HepG2 (cell line): ENCODE data around the gene TROAP. TPM values are rescaled to one million over a fixed set of nuclear protein-coding genes. Genes with fewer than 3 reads are reported as not detected.

Experiments used
- CHCHD3 ChIP-seq: sonication (generic); formaldehyde crosslinking; IDR thresholded peaks from 2 replicates; pipeline ENCODE4 v1.8.0; 2022; ENCODE audit warnings: mild to moderate bottlenecking, missing genetic modification reagents, moderate library complexity
- DPF2 ChIP-seq: sonication (generic); formaldehyde crosslinking; IDR thresholded peaks from 2 replicates; pipeline ENCODE4 v1.4.0; 2020; ENCODE audit warnings: mild to moderate bottlenecking, low read depth, missing genetic modification reagents, borderline replicate concordance
- HIC2 ChIP-seq: sonication (generic); formaldehyde crosslinking; IDR thresholded peaks from 2 replicates; pipeline ENCODE4 v1.9.0; 2022; ENCODE audit warnings: low read depth, missing genetic modification reagents
- NAIF1 ChIP-seq: sonication (generic); formaldehyde crosslinking; IDR thresholded peaks from 2 replicates; pipeline ENCODE4 v1.5.0; 2020; ENCODE audit warnings: mild to moderate bottlenecking, missing genetic modification reagents, borderline replicate concordance
- NFIC ChIP-seq: IDR thresholded peaks from 2 replicates; pipeline ENCODE4 v1.6.1; 2012; ENCODE audit warnings: mild to moderate bottlenecking, low read length, inconsistent platforms
- PAF1 ChIP-seq: IDR thresholded peaks from 2 replicates; pipeline ENCODE4 v1.6.1; 2016; ENCODE audit warnings: missing genetic modification reagents, missing compliant biosample characterization
- TP53 ChIP-seq: sonication (generic); formaldehyde crosslinking; conservative IDR thresholded peaks from 2 replicates; pipeline ENCODE4 v1.4.0; 2020; ENCODE audit warnings: missing genetic modification reagents
- ZBTB1 ChIP-seq: sonication (generic); formaldehyde crosslinking; IDR thresholded peaks from 2 replicates; pipeline ENCODE4 v1.4.0; 2020; ENCODE audit warnings: missing genetic modification reagents, borderline replicate concordance
- ZC3H4 ChIP-seq: sonication (generic); formaldehyde crosslinking; IDR thresholded peaks from 2 replicates; pipeline ENCODE4 v1.4.0; 2020; ENCODE audit warnings: missing genetic modification reagents, borderline replicate concordance
- ZFP1 ChIP-seq: IDR thresholded peaks from 2 replicates; pipeline ENCODE4 v1.6.1; 2016
- ZFP82 ChIP-seq: sonication (generic); formaldehyde crosslinking; IDR thresholded peaks from 2 replicates; pipeline ENCODE4 v1.5.1; 2020; ENCODE audit warnings: mild to moderate bottlenecking, missing genetic modification reagents, borderline replicate concordance
- ZFYVE20 ChIP-seq: sonication (generic); formaldehyde crosslinking; IDR thresholded peaks from 2 replicates; pipeline ENCODE4 v1.8.0; 2023; ENCODE audit warnings: low read depth, mild to moderate bottlenecking, moderate library complexity, missing genetic modification reagents, borderline replicate concordance
- ZNF101 ChIP-seq: sonication (generic); formaldehyde crosslinking; IDR thresholded peaks from 2 replicates; pipeline ENCODE4 v1.4.0; 2020; ENCODE audit warnings: mild to moderate bottlenecking, low read depth, missing genetic modification reagents, borderline replicate concordance
- ZNF207 ChIP-seq: fragments of 450-650 bp; IDR thresholded peaks from 2 replicates; pipeline ENCODE4 v1.6.1; 2016; ENCODE audit warnings: antibody characterized with exemption, borderline replicate concordance
- ZNF224 ChIP-seq: sonication (generic); formaldehyde crosslinking; IDR thresholded peaks from 2 replicates; pipeline ENCODE4 v1.5.0; 2020; ENCODE audit warnings: mild to moderate bottlenecking, missing genetic modification reagents
- ZNF33B ChIP-seq: sonication (generic); formaldehyde crosslinking; IDR thresholded peaks from 2 replicates; pipeline ENCODE4 v1.5.1; 2020; ENCODE audit warnings: mild to moderate bottlenecking, missing genetic modification reagents
- ZNF431 ChIP-seq: sonication (generic); formaldehyde crosslinking; IDR thresholded peaks from 2 replicates; pipeline ENCODE4 v1.9.0; 2022; ENCODE audit warnings: missing genetic modification reagents, low read depth, mild to moderate bottlenecking, borderline replicate concordance
- ZNF496 ChIP-seq: sonication (generic); formaldehyde crosslinking; IDR thresholded peaks from 2 replicates; pipeline ENCODE4 v1.8.1; 2023; ENCODE audit warnings: mild to moderate bottlenecking, moderate library complexity, missing genetic modification reagents; ENCODE audit not compliant: insufficient replicate concordance
- ZNF784 ChIP-seq: sonication (generic); formaldehyde crosslinking; IDR thresholded peaks from 2 replicates; pipeline ENCODE4 v1.5.1; 2020; ENCODE audit warnings: missing genetic modification reagents, mild to moderate bottlenecking, borderline replicate concordance
- ZNF788 ChIP-seq: sonication (generic); formaldehyde crosslinking; IDR thresholded peaks from 2 replicates; pipeline ENCODE4 v1.5.0; 2020; ENCODE audit warnings: mild to moderate bottlenecking, missing genetic modification reagents, borderline replicate concordance
- ZNF839 ChIP-seq: sonication (generic); formaldehyde crosslinking; IDR thresholded peaks from 2 replicates; pipeline ENCODE4 v1.4.0; 2020; ENCODE audit warnings: missing genetic modification reagents, mild to moderate bottlenecking, borderline replicate concordance
- ZSCAN21 ChIP-seq: sonication (generic); formaldehyde crosslinking; IDR thresholded peaks from 2 replicates; pipeline ENCODE4 v1.8.0; 2022; ENCODE audit warnings: mild to moderate bottlenecking, missing genetic modification reagents, moderate library complexity, borderline replicate concordance
- ZSCAN30 ChIP-seq: sonication (generic); formaldehyde crosslinking; IDR thresholded peaks from 2 replicates; pipeline ENCODE4 v1.5.0; 2020; ENCODE audit warnings: mild to moderate bottlenecking, missing genetic modification reagents
- ZXDC ChIP-seq: sonication (generic); formaldehyde crosslinking; IDR thresholded peaks from 2 replicates; pipeline ENCODE4 v1.5.0; 2020; ENCODE audit warnings: mild to moderate bottlenecking, missing genetic modification reagents
- polyA plus RNA-seq, 8 experiments: library from polyadenylated mRNA; depleted of rRNA in 3 of 8; stranded (reverse) in 7 of 8; unstranded in 1 of 8; fragments of >200 nt; fragmentation: Illumina TruSeq in 4 of 8; extraction: Trizol in 4 of 8; gene quantifications; 2 replicates each; pipeline versions ENCODE4 v1.2.1 to v1.2.3, GENCODE V29; 2011 to 2016; ENCODE audit warnings: low read depth in 4 of 8, missing spikeins in 1 of 8, mixed read lengths in 1 of 8; ENCODE audit not compliant: insufficient read depth in 1 of 8
- total RNA-seq, 5 experiments: library from RNA; depleted of rRNA; stranded (reverse); fragments of >200 nt; fragmentation: Illumina TruSeq; extraction: Trizol; gene quantifications; 2 replicates each; pipeline ENCODE4 v1.2.3, GENCODE V29; 2016; ENCODE audit warnings: low read depth in 1 of 5

TROAP gene
- total and polyA plus RNA-seq, 2 of the 13 experiments (the other 11 are each of a cell fraction or from before 2014, with no cell fraction given), result 22.5 to 30.9 TPM

- TF ChIP-seq ZNF784 (CRISPR knock-in tag) (no peak), ZC3H4 (no peak), DPF2 (peak; percentile 49), ZNF496 (CRISPR knock-in tag) (no peak), ZNF207 (no peak), ZFP1 (peak; percentile 66; the same call in 1 of the 2 replicates), ZSCAN21 (peak; percentile 61; the same call in 1 of the 2 replicates), NAIF1 (CRISPR knock-in tag) (peak; percentile 70; the same call in 1 of the 2 replicates), TP53 (CRISPR knock-in tag) (peak; percentile 91; the same call in 1 of the 2 replicates), ZNF224 (CRISPR knock-in tag) (0 out of 2 replicates have a peak, but pooled peaks have one; percentile 46), ZNF839 (0 out of 2 replicates have a peak, but pooled peaks have one; percentile 55), ZSCAN30 (CRISPR knock-in tag) (no peak), ZFP82 (CRISPR knock-in tag) (peak; percentile 77; the same call in 1 of the 2 replicates), ZNF788 (CRISPR knock-in tag) (peak; percentile 96; the same call in 1 of the 2 replicates), ZFYVE20 (CRISPR knock-in tag) (no peak), HIC2 (peak; percentile 75), CHCHD3 (CRISPR knock-in tag) (no peak), ZBTB1 (no peak), ZNF431 (CRISPR knock-in tag) (no peak), NFIC (0 out of 2 replicates have a peak, but pooled peaks have one; percentile 11), ZXDC (CRISPR knock-in tag) (no peak; the same call in 1 of the 2 replicates), PAF1 (CRISPR knock-in tag) (no peak), ZNF101 (no peak), ZNF33B (CRISPR knock-in tag) (no peak)
Observed at GRCh38 chr12:49347311-49348193, 24.5 kb downstream of the TROAP start (continued).
